ENCODE results near the gene CD300LF.

The CD300LF gene

DNA sequence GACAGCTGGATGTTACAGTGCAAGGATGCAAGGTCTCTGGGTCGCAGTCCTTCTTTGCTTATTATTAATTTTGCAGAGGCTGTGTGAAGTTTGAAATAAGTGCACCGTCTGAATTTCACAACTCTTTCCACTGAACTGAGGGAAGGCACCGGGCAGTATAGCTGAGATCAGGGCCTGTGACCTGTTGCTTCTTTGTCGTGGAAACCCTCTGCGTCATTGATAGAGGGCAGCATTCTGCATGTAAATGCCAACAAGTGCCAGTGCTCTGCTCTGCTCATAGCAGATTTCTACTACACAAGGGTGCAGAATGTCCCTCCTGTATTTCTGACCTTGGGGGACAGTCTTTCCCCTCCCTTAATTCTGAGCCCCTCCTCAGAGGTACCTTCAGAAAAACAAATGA is 26.0 kb downstream of the CD300LF start:
- no peak for DNase-seq (ENCODE audit: low read depth in 2 of 2)

DNA sequence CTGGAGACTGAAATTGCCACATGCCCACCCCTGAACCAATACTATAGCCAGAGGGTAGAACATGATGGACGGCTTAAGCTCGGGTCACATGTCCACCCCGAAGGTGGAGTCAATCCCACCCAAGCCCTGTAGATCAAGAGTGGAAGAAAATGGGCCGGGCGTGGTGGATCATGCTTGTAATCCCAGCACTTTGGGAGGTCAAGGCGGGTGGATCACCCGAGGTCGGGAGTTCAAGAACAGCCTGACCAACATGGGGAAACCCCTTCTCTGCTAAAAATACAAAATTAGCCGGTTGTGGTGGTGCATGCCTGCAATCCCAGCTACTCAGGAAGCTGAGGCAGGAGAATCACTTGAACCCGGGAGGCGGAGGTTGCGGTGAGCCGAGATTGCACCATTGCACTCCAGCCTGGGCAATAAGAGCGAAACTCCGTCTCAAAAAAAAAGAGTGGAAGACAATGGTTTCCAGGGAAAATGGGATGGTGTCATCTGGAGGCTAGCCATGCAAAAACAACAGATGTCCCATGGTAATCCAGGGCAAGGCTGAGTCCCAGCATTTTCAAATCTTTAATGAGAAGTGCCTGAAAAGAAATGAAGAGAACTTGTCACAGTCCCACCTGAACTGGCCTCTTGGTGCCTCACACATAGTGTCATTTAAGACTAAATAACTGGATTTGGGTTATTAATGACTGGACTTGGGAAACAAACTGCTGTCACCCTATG is 30.1 kb downstream of the CD300LF start:
- DNase-seq (ENCODE audit: low read depth in 2 of 2), result no peak

DNA sequence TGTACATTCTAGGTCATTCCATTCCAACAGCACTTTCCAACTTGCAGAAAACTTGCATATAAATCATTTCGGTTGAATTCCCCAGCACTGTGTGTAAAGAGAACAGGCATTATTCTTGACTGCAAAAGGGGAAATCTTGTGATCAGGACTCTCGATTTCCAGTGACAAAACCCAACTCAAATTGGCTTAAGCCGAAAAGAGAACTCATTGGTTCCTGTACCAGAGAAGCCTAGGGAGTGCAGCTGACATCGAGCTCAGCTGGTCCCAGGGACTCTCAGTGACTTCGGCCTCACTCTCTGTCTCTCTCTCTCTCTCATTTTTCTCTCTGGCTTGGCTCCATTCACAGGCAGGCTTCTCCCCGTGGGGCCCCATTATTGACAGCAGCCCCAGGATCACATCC is 30.7 kb downstream of the CD300LF start:
- DNase-seq (ENCODE audit: low read depth in 2 of 2), result no peak

DNA sequence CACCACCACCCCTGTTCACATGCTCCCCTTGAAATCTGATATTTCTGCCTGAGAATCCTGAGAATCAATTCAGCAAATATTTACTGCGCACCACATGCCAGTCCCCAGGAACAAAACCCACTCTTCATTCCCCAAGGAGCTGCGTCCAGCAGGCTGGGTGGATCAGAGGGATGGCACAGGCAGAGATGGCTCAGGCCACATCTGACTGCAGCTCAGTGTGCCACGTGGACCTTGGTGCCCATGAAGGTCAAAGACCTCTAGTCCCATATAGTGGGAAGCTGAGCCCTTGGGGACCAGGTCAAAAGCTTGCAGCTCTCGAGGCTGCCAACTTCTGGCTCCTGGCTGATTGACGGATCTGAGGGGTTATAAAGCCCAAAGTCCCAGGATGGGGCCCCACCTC is 31.8 kb downstream of the CD300LF start:
- no peak for DNase-seq (ENCODE audit: low read depth in 2 of 2)

DNA sequence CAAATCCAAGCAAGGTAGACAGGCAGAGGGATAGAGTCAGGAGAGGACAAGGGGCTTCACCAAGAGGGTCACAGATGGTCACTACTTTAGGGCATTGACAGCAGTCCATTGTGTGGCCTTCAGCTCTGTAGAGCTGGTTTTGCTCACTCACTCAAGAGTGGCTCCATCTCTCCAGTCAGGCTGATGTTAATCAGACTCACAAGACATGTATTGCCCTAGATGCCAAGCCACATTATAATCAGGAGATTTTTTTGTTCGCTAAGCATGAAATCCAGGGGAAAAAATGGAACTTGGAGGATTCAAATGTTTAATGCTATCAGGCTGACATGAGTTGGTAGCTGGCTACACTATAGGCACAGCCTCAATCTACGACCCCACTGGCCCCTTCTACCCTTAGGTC is 32.5 kb downstream of the CD300LF start:
- DNase-seq (ENCODE audit: low read depth in 2 of 2), result no peak

DNA sequence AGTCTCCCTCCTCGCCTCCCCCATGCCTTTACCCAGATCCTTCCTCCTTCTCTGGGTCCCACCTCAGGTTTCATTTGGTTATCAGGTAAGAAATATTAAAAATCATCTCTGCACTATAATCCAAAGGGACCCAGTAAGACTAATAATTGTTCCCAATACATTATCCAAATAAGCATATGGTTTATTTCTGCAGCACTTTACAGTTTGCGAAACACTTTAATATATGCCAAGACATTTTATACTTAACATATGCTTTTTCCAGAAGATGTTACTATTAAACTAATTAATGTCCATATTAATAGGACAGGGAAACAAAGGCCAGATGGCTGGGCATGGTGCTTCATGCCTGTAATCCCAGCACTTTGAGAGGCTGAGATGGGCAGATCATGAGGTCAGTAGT is 33.3 kb downstream of the CD300LF start:
- no peak for DNase-seq (ENCODE audit: low read depth in 2 of 2)

DNA sequence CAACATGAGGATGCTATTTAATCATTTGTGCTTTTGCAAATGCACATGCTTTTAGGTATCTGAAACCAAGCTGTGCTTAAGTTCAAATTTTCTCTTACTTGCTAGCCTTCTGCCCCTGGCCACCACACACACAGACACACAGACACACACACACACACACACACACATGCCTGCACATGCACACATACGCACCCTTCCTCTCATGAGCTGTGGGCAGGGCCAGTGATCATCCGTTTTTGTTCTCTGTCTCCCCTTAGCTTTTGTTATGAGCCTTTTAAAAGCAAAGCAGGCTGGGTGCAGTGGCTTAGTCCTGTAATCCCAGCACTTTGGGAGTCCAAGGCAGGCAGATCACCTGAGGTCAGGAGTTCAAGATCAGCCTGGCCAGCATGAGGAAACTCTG is 34.2 kb downstream of the CD300LF start:
- DNase-seq (ENCODE audit: low read depth in 2 of 2), result no peak

DNA sequence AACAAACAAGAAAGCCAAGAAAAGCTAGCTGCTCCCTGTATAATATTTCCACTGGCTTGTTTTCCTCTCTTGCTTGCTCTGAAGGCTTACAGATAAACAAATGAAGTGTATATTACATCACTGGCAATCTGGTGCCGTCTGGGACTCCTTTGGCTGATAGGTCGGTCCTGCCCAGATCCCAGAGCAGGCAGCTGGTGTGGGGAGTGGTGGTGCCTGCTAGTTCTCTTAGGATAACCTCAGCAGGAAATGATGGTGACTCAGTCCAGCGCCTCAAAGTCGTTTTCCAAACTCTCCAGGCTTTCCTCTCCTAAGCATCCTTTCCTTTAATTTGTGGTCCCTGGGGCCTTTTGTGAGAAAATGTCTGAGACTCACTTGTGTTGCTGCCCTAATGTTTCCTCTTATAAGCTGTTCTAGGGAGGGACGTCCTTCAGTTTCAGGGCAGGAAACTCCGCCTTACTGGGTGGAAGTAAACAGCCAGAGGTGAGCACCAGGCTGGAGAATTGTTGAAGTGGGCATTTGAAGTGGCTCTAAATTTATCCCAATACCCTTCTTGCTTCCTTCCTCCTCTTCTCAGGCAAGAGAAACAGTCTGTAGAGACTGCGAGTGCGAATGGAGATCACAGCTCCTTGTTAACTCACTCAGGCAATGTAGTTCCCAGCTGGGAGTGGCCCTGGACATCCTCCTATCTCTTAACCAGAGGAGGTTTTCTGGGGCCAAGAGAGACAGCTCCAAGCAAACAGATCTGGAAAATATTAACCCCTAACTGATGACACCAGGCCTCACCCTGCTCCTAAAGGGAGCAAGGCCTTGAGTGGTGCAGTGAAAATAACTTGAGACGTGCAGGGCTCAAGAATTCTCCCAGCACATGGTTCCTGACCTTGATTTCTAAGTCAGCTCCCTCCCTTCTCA is 34.9 kb downstream of the CD300LF start:
- DNase-seq (ENCODE audit: low read depth in 2 of 2), result no peak

DNA sequence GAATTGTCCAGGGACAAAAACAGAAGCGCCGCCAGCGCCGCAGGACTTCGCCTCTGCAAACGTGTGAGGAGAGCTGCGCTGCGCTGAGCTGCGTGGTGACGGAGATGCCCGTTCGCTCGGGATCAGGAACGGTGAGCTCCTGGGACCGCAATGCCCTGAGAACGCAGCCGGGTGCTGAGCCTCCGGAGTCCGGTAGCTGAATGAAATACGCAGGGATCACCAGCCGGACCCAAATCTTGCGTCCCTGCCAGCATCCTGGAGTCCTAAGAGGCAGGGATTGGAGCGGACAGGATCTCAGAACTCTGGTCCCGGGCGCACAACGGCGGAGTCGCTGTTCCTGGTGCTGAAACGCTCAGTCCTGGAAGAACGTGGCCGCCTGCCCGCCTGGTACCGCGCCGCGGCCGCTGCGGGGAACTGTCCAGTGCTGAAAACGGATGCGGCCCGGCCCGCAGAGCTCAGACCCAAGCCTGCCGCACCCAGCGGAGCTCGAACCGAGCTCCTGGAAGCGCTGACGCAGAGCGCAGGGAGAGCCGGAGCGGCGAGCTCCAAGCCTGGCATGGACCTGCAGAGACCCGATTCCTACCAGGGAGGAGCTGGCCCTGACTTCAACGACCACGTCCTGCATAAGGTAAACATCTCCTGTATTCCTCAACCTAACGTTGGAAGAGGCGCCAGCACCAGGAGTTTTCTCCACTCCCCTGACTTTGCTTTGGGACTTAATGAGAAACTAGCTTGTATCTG is 41.5 kb downstream of the CD300LF start:
- DNase-seq (ENCODE audit: low read depth in 2 of 2), result peak; percentile 22 to 43

DNA sequence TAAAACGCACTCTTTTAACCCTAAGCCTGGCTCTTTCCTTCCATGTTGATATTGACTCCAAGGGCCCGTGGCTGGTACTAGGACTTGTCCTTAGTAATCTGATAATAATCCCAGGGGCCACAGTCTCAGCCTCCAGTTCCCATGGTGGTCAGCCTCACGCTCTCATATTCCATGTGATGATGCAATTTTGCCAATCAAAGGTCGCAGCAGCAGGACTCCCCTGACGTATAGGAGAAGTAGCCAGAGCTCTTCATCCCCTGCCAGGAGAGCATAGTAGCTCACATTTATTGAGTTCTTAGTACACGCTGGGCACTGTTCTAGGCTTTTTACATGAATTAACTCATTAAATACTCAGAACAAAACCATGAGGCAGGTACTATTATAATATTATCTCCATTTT is 42.4 kb downstream of the CD300LF start:
- no peak for DNase-seq (ENCODE audit: low read depth in 2 of 2)

DNA sequence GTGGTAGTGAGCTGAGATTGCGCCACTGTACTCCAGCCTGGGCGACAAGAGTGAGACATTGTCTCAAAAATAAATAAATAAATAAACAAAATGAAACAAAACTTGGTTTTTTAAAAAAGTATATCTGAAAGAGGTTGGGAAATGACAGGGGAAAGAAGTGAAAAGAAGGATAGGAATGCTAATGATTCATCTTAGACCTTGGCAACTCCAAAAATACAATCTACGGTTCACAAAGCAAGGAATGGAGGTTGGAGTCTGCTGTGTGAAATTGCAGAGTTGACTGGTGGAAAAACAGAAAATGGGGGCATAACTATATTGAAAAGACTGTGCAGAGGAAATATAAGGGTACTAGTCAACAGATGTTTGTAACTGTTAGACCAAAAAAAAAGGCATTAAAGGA is 49.2 kb downstream of the CD300LF start:
- DNase-seq (ENCODE audit: low read depth in 2 of 2), result no peak

DNA sequence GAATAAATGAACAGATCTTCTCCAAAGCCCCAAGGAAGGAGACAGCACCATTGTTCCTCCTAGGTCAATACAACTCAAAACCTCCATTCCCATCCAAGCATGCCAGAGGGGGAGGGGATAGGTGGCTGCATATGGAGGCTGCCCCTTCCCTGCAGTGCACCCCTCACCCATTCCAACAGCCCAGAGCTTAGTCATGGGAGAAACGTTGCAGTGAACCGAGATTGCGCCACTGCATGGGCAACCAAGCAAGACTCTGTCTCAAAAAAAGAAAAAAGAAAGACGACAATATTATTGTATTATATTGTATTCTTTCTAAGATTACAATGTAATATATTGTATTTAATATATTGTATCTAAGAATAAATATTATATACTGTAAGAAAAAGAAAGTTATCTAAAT is 52.8 kb downstream of the CD300LF start:
- no peak for DNase-seq (ENCODE audit: low read depth in 2 of 2)

DNA sequence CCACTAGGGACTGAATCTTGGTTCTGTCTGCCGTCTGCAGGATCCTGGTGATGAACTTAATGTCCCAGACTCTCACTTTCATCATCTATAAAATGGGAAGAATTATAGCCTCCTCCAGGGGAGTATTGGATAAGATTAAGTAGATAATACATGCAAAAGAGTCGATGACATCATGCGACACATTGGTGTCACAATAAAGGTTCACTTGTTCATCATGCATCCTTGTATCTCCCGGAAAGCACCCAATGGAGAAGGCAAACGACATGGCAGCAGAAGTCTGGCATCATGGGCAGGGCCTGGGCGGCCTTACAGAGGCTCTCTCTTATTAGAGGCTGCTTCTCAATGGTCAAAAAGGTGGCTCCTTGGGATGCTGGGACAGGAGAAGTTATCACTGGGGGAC is 54.1 kb downstream of the CD300LF start:
- no peak for DNase-seq (ENCODE audit: low read depth in 2 of 2)

DNA sequence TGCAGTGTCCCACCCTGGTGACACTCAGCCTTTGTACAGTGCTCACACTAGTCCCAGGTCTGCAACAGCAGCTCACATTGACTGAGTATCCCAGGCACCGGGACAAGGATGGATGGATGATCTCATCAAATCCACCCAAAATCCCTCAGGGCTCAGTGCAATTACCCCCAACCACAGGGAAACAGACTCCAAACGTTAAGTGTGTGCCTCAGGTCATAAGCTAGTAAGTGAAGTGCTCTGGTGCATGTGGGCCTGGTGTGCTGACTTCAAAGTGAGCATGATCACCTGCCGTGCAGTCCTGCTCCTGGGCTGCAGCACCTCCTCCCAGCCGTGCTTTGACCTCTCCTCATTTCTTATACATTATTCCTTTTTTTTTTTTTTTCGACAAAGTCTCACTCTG is 58.0 kb downstream of the CD300LF start:
- no peak for DNase-seq (ENCODE audit: low read depth in 2 of 2)

DNA sequence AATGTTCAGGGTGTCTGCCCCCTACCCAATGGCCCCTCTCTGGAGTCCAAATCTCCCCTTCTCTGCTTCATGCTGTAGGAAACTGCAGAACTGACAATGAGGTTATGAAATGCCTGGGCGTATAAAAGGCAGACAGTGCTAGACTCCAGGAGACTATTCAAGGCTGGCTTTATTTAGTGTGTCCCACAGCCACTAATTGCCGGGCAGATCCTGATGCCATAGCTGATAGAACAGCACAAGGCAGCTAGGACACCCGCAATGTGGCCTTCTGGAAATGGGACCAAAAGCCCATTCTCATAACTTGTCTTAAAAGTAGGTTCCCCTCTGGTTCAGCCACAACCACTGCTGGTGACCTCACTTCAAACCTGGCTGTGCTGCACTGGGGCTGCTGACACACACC is 60.7 kb downstream of the CD300LF start:
- no peak for DNase-seq (ENCODE audit: low read depth in 2 of 2)

DNA sequence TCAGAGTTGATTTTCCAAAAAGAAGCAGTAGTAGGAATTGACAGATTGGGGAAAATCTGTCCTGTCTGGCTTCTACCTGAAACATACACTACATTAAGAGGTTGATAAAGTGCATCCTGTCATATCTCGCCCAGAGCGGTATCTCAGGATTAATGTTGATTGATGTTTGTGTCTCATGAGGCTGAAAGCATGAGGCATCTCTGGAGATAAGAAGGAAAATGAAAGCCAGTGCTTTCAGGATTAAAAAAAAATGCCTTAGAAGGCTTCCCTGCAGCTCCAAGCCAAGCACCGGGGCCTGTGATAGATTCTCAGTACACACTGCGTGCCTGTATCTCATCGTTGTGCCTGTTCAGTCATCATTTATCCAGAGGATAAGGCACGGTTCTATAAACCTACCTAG is 62.8 kb downstream of the CD300LF start:
- DNase-seq (ENCODE audit: low read depth in 2 of 2), result no peak

DNA sequence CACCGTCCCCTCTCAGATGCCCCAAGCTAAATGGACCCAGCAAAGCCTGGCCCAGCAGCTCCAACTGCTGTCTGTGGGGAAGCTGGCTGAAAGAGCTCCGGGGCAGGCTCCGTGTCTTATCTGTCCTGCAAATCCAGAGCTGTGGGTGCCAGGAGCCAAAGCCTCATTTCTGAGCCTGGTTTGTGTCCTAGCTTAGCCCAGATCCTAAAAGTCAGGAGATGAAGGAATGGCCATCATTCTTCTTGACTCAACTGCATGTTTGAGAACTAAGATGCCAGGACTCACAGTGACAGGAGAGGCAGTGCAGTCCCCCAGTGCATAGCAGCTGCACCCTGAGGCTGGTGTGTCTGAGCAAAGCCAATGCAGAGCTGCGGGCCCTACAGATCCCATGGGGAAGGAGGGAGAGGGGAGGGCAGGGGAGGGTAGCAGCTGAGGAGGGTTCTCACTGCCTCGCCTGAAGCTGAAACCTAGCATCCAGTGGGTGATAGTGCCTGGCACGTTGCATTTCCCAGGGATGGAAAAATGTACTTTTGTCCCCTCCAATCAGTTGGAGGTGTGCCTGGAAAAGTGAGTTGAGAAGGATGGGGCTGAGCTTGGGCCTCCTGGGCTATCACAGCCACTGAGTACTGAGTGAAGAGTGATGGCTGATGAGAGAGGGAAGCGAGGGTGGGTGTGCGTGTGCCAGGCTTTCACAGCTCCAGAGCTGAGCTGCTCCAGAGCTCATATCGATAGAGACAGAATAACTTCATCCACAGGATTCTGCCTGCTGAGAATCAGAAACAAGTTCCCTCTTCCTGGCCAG is 64.7 kb downstream of the CD300LF start:
- DNase-seq (ENCODE audit: low read depth in 2 of 2), result no peak

DNA sequence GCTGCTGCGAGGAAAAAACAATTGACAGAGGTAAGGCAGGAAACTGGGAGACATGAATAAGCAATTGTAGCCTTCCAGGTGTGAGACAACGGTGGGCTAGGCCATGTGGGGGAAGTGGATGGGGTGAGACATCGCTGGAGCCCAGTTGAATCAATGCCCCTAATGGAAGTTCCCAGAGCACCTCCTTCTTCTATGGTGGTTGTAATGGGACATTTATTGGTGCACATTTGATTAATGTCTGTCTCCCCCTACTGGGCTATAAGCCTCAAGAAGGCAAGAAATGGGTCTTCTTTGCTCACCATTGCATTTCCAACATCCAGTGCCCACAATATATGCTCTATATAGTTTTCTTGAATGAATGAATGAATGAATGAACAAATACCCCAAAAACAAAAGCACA is 66.5 kb downstream of the CD300LF start:
- DNase-seq (ENCODE audit: low read depth in 2 of 2), result no peak

DNA sequence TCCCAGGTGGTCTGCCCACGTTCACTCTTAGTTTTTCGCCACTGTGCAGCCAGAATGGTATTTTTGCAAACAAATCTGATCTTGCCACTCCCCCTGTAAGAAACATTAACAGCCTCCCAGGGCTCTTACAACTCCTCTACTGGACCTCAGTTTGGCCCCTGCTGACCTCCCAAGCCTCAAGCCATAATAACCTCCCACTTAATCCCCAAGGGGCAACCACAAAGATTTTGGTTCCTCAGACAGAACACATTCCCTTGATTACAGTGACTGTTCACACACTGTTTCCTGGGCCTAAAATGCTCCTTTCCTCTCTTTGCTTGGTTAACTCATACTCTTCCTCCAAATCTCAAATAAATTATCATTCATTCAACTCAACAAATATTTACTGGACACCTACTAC is 67.7 kb downstream of the CD300LF start:
- DNase-seq (ENCODE audit: low read depth in 2 of 2), result no peak

DNA sequence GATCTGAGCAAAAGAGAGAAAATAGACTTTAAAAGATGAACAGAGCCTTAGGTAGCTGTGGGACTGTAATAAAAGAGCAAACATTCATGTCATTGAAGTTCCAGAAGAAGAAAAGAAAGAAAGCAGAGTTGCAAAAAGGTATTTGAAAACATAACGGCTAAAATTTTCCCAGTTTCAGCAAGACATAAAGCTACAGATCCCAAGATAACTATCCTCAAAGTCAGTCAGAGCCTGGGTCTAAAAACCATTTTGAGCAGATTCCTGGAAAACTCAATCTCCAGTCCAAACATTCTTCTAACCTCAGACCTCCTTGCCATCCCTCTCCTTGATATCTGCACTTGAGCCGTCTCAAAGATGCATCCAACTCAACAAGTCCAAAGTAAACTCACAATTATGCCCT is 68.3 kb downstream of the CD300LF start:
- no peak for DNase-seq (ENCODE audit: low read depth in 2 of 2)
